Adipocyte (in vitro differentiated cells): ENCODE measurements around the gene HPX.
A peak's percentile ranks its signal among the peaks of the same experiment; 100 is the strongest.

Experiments
- DNase-seq: peaks from one replicate; pipeline ENCODE4 v3.0.0-alpha.2; 2015; ENCODE audit warnings: low read depth
- H3K27me3 ChIP-seq: replicated peaks from 2 replicates; pipeline ENCODE4 v1.7.0; 2013; ENCODE audit warnings: mild to moderate bottlenecking, low read length, moderate library complexity; ENCODE audit not compliant: control insufficient read depth, insufficient read depth
- H3K36me3 ChIP-seq: 2 replicates; pipeline ENCODE4 v1.7.0; 2013; ENCODE audit warnings: low read length, mild to moderate bottlenecking, moderate library complexity; ENCODE audit not compliant: control insufficient read depth, insufficient read depth, severe bottlenecking
- H3K4me1 ChIP-seq: 2 replicates; pipeline ENCODE4 v1.7.0; 2013; ENCODE audit warnings: mild to moderate bottlenecking, low read length, moderate library complexity; ENCODE audit not compliant: control insufficient read depth, insufficient read depth
- H3K4me3 ChIP-seq: 2 replicates; pipeline ENCODE4 v1.7.0; 2013; ENCODE audit warnings: mild to moderate bottlenecking, low read length, moderate library complexity
- H3K9ac ChIP-seq: 2 replicates; pipeline ENCODE4 v1.7.0; 2013; ENCODE audit warnings: mild to moderate bottlenecking, low read length, moderate library complexity
- H3K9me3 ChIP-seq: 2 replicates; pipeline ENCODE4 v1.7.0; 2013; ENCODE audit warnings: mild to moderate bottlenecking, low read length, moderate library complexity; ENCODE audit not compliant: control insufficient read depth

Gene HPX

DNA sequence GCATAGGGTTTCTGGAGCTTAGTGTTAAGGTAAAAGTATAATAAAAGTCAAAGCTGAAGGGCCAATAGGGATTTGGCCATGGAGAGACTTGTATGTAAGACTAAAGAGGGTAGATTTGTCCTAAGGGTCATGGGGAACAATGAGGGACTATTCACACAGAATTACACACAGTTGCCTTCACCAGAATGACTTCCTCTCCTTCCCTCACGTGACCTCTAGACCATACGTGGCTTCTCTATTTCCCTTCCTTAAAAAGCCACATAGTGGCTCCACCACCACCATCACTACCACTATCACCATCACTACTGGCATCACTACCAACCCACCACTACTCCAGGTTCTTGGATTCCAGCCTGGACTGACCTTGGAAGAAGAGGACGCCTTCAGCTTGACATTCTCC is 2.8 kb downstream of the HPX start:
- H3K4me1 ChIP-seq = peaks cover 24% of the 10 kb centered on the region
- no peaks in the 10 kb centered on the region for H3K27me3 ChIP-seq
- H3K36me3 ChIP-seq = no peaks in the 10 kb centered on the region
- no peak overlapping the region for H3K4me3 ChIP-seq
- no peak overlapping the region for H3K9ac ChIP-seq
- no peak for DNase-seq
- no peaks in the 10 kb centered on the region for H3K9me3 ChIP-seq

DNA sequence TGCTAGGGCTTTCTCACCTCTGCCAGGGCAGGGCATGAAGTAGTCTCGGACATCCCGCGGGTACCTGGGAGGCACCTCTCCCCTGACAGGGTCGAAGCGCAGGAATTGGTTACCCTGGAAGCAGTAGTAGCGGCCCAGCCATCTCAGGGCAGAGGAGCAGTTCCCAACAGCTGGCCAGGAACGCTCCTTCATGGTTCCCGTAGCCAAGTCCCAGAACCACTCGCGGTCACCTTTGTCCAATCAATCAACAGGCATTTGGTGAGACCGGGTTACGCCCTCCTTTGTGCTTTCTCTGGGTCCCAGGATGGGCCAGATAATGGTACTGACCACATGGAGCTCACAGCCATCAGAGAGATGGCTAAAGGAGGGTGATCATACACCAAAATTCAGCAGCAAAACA is 3.4 kb downstream of the HPX start:
- Histone ChIP-seq H3K9ac (no peak overlapping the region), H3K9me3 (no peaks in the 10 kb centered on the region), H3K36me3 (no peaks in the 10 kb centered on the region), H3K27me3 (no peaks in the 10 kb centered on the region), H3K4me3 (no peak overlapping the region), H3K4me1 (peaks cover 19% of the 10 kb centered on the region)
- no peak for DNase-seq

DNA sequence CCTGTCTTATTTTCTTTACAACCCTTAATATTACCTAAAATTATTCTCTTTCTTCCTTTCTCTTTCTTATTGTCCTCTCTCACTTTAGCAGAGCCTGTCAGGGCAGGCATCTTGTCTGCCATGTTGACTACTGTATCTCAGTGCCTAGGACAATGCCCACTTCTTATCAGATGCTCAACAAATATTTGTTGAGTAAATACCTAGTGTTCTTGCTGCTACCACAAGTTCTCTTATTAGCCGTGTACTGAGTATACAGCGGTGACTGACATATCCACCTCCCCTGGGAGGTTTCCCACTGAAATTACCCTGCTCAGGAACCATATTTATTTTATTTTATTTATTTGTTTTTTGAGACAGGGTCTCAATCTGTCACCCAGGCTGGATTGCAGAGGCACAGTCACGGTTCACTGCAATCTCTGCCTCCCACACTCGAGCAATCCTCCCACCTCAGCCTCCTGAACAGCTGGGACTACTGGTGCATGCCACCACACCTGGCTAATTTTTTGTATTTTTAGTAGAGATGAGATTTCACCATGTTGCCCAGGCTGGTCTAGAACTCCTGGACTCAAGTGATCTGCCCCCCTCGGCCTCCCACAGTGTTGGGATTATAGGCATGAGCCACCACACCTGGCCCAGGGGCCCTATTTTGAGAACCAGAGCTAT is 6.7 kb downstream of the HPX start:
- no peak overlapping the region for H3K4me3 ChIP-seq
- H3K4me1 ChIP-seq = peaks cover 4% of the 10 kb centered on the region
- no peaks in the 10 kb centered on the region for H3K9me3 ChIP-seq
- H3K27me3 ChIP-seq = no peaks in the 10 kb centered on the region
- H3K9ac ChIP-seq = no peak overlapping the region
- H3K36me3 ChIP-seq = no peaks in the 10 kb centered on the region
- DNase-seq = no peak

DNA sequence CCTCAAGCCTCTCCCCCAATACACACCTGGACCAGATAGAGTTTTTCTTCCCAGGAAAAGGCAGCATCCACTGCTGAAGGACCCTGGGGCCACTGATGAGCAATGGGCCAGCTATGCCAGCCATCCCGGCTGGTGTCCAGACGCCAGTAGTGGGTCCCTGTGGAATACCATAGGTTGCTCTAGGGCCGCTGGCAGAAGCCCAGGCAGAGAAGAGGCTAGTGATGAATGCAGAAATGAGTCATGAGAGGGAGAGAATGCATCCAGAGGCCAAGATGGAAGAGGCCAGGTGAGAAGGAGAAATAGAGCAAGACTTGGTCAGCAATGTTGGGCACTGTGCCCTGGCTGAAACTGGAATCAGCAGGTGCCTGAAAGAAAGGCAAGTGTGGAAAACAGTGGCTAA is 8.9 kb downstream of the HPX start:
- Histone ChIP-seq H3K4me3 (no peak overlapping the region), H3K9ac (no peak overlapping the region), H3K4me1 (peaks cover 4% of the 10 kb centered on the region), H3K27me3 (no peaks in the 10 kb centered on the region), H3K36me3 (no peaks in the 10 kb centered on the region), H3K9me3 (no peaks in the 10 kb centered on the region)
- DNase-seq = peak; percentile 39

DNA sequence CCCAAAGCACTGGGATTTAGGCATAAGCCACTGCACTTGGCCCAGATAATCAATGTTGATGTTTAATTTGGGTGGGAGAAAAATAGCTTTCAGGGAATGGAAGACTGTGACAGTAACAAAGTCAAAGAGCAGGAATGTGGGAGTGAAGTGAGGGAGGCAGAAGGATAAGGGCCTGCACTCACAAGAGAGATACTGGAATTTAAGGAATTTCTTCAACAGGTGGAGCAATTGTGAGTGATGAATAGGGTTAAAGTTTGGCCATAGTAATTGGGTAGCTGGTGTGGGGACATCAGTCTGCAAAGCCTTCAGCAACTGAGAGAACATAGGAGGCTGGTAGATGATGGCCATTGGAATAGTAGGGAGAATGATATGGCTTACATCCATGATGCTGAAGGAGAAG is 13.3 kb downstream of the HPX start:
- no peaks in the 10 kb centered on the region for H3K9me3 ChIP-seq
- H3K4me1 ChIP-seq = peaks cover 4% of the 10 kb centered on the region
- no peak for DNase-seq
- no peak overlapping the region for H3K4me3 ChIP-seq
- H3K9ac ChIP-seq = no peak overlapping the region
- H3K27me3 ChIP-seq = no peaks in the 10 kb centered on the region
- no peaks in the 10 kb centered on the region for H3K36me3 ChIP-seq

DNA sequence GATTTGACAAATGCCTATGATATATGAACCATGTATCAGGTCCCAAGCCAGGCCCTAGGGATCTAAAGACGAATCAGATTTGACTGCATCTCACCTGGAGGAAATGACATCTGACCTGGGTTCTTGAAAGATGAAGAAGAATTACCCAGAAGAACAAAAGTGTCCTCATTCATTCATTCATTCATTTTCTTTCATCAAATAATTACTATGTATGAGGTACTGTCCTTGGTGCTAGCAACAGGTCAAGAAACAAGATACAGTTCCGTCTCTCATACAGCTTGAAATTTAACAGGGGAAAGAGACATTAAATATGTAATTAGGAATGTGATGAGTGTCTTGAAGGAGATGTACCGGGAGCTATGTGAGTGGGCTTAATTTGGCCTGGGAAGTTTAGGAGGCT is 20.1 kb downstream of the HPX start:
- Histone ChIP-seq H3K27me3 (no peaks in the 10 kb centered on the region), H3K36me3 (no peaks in the 10 kb centered on the region), H3K4me3 (no peak overlapping the region), H3K9me3 (no peaks in the 10 kb centered on the region), H3K4me1 (peaks cover 13% of the 10 kb centered on the region), H3K9ac (no peak overlapping the region)
- DNase-seq = no peak

DNA sequence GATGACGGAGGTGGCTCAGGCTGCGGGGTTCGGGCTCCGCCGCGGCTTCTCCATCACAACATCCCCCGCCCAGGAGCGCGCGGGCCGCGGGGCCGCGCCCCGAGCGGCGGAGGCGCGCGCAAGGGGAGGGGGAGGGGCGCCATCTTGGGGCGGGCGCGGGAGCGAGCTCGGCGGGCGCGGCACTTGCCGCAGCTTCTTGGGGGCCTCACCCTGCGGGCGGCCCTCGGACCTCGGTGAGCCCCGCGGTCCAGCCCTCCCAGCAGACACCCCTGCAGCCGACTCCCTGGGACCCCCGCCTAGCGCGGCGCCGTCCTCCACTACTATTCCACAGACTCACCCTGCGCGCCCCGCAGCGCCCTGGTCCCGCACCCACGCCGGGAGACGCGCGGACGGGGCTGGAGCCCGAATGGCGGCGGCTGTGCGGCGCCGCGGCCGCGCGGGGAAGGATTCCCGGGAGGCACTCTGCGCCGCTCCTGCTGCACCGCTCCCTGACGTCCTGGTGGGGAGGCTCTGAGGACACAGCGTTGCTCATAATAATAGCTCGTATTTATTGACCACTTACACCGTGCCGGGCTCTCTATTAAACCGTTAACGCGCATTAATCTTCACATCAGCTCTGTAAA is 21.7 kb downstream of the HPX start, which contains the start of gene APBB1:
Gene APBB1, minus strand, starts transcription at position 86 of the 623 bp plus-strand sequence. CDS start 7,747 bp downstream, outside the sequence.
- H3K9ac ChIP-seq = peak within 1 kb of the TSS; percentile 88
- DNase-seq = peak; percentile 84
- H3K4me1 ChIP-seq = peaks cover 13% of the 10 kb centered on the region
- peak within 1 kb of the TSS; percentile 89 for H3K4me3 ChIP-seq
- H3K36me3 ChIP-seq = no peaks in the 10 kb centered on the region
- no peaks in the 10 kb centered on the region for H3K27me3 ChIP-seq
- H3K9me3 ChIP-seq = no peaks in the 10 kb centered on the region

DNA sequence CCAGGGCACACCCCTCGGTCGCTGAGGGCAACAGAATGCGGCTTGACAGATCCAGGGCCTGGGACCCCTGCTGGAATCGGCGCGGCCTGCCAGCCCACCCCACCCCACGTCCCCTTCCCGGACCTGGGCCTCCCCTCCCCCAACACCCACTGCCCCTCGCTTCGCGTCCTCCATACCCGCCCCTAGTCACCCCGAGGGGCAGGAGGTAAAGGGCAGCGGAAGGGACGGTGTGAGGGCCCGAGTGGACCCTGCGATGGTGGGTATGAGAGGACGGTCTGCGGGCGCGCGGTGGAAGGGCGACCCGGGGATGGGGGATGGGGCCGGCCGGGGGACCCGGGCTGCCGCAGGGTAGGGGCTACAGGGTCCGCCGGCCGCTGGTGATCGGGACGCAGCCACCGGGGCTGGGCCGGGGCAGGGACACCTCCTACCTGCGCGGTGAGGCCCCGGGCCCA is 22.2 kb downstream of the HPX start:
- peak overlapping the region; percentile 88 for H3K9ac ChIP-seq
- no peaks in the 10 kb centered on the region for H3K9me3 ChIP-seq
- DNase-seq = peak; percentile 49
- H3K4me3 ChIP-seq = peak overlapping the region; percentile 89
- peaks cover 13% of the 10 kb centered on the region for H3K4me1 ChIP-seq
- H3K27me3 ChIP-seq = no peaks in the 10 kb centered on the region
- H3K36me3 ChIP-seq = no peaks in the 10 kb centered on the region

DNA sequence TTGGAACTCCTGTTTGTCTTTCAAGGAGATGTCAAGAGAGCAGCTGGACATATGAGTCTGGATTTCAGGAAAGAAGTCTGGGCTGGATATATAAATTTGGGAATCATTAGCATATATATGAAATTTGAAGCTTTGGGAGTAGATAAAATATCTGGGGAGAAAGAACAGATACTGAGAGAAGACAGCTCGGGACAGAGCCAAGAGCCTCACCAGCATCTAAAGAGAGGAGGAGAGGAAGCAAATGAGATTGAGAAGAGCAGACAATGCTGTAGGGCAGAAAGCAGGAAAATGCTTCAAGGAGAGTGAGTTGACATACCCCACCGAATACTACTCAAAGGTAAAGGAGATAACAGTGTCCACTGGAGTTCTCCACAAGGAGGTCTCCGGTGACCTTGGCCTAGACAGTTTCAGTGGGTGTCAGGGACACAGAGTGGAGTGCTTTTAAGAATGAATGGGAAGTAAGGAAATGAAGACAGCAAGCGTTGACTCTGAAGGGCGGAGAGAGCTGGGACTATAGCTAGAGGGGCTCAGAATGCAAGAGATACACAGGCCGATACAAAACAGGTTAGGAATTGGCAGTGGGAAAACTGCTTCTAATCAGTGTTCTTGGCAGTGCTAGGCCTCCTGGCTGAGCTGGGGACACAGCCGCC is 22.8 kb downstream of the HPX start:
- Histone ChIP-seq H3K4me3 (peak overlapping the region; percentile 89), H3K9me3 (no peaks in the 10 kb centered on the region), H3K4me1 (peaks cover 13% of the 10 kb centered on the region), H3K9ac (peak overlapping the region; percentile 88), H3K27me3 (no peaks in the 10 kb centered on the region), H3K36me3 (no peaks in the 10 kb centered on the region)
- DNase-seq = no peak

DNA sequence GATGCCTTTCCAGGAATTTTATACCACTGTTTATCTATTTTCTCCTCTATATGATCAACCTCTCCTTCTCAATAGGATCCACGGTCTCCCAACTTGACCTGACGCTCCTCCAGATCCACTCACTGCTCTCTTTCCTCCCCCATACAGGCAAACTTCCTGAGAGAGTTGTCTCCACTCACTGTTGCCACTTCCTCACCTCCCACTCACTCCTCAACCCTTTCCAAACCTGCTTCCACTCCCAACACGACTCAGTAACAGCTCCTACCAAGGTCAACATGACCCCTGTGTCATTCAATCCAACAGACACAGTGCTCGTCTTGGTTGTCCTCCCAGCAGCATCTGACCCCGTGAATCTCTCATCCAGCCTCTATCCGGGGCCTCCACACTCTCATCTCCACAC is 25.0 kb downstream of the HPX start:
- no peak for DNase-seq
- Histone ChIP-seq H3K9me3 (no peaks in the 10 kb centered on the region), H3K27me3 (no peaks in the 10 kb centered on the region), H3K4me1 (peaks cover 13% of the 10 kb centered on the region), H3K36me3 (no peaks in the 10 kb centered on the region), H3K4me3 (no peak overlapping the region), H3K9ac (no peak overlapping the region)

DNA sequence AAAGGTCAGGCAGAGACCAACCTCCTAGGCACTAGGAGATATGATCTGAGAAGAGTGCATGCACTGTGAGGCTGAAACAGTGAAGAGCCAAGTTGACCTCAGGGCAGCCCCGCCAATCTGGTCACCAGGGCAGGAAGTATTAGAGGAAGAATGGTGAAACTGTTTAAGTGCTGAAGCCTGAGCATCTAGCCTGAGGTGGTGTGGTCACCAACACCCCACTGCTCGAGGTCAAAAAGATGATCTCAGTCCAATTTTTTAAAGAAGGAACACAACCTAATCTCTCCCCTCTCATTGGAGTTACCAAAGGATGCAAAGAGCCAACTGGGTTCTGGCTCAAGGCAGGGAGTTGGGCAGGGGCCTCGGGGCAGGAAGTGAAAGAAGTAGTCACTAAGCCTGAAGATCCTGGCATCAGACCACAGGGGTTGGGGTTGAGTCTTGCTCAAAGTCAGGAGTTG is 25.9 kb downstream of the HPX start:
- no peak for DNase-seq
- Histone ChIP-seq H3K4me3 (no peak overlapping the region), H3K4me1 (peaks cover 12% of the 10 kb centered on the region), H3K9ac (no peak overlapping the region), H3K9me3 (no peaks in the 10 kb centered on the region), H3K27me3 (no peaks in the 10 kb centered on the region), H3K36me3 (no peaks in the 10 kb centered on the region)
